AG09319 (cell line): ENCODE data around the gene TSKU.
"Not testable (repeated sequence)": the region's sequence is repeated elsewhere in the genome, so short reads cannot be mapped to it uniquely, and the experiment has no call there.

Source experiments
- DNase-seq: peaks from one replicate; pipeline ENCODE4 v3.0.0-alpha.2; 2010; ENCODE audit warnings: low read depth; ENCODE audit errors: extremely low read depth
- TF ChIP-seq, protein P1 (sequence below): IDR thresholded peaks from 2 replicates; pipeline ENCODE4 v1.5.1; 2011; ENCODE audit warnings: low read depth, mild to moderate bottlenecking, inconsistent platforms, low read length, moderate library complexity

The TSKU gene

DNA sequence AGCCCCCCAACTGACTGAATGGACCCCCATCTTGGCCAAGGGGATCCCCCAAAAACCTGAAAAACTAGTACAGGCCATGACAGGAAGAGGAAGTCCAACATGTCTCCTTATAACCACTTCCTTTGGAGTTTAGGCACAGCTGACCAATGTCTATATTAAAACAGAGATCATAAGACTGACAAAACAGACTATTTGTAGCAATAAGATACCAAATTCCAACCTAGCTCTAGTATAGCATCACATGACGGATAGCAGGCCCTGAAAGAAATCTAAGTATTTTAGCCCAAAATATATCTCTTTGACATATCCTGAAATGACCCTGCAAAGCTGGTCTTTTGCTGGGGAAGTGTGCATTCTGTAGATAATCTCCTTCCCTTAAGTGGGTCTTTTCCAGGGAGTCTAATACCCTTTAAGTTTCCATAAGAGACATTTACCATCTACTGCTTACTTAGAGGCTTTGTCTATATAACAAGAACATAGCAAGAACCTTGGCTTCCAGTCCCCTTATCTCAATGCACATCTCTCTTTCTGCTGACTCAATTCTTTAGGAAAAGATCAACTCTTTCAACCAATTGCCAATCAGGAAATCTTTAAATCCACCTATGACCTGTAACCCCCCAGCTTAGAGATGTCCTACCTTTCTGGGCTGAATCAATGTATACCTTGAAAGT is 42.7 kb downstream of the TSKU start:
- no peak for DNase-seq

DNA sequence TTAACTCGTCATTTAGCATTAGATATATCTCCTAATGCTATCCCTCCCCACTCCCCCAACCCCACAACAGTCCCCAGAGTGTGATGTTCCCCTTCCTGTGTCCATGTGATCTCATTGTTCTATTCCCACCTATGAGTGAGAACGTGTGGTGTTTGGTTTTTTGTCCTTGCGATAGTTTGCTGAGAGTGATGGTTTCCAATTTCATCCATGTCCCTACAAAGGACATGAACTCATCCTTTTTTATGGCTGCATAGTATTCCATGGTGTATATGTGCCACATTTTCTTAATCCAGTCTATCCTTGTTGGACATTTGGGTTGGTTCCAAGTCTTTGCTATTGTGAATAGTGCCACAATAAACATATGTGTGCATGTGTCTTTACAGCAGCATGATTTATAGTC is 43.4 kb downstream of the TSKU start:
- not testable (repeated sequence) for DNase-seq

More for the DNA sequence above, 42.7 kb downstream of the TSKU start:
- TF ChIP-seq, protein P1, sequence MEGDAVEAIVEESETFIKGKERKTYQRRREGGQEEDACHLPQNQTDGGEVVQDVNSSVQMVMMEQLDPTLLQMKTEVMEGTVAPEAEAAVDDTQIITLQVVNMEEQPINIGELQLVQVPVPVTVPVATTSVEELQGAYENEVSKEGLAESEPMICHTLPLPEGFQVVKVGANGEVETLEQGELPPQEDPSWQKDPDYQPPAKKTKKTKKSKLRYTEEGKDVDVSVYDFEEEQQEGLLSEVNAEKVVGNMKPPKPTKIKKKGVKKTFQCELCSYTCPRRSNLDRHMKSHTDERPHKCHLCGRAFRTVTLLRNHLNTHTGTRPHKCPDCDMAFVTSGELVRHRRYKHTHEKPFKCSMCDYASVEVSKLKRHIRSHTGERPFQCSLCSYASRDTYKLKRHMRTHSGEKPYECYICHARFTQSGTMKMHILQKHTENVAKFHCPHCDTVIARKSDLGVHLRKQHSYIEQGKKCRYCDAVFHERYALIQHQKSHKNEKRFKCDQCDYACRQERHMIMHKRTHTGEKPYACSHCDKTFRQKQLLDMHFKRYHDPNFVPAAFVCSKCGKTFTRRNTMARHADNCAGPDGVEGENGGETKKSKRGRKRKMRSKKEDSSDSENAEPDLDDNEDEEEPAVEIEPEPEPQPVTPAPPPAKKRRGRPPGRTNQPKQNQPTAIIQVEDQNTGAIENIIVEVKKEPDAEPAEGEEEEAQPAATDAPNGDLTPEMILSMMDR: no peak

DNA sequence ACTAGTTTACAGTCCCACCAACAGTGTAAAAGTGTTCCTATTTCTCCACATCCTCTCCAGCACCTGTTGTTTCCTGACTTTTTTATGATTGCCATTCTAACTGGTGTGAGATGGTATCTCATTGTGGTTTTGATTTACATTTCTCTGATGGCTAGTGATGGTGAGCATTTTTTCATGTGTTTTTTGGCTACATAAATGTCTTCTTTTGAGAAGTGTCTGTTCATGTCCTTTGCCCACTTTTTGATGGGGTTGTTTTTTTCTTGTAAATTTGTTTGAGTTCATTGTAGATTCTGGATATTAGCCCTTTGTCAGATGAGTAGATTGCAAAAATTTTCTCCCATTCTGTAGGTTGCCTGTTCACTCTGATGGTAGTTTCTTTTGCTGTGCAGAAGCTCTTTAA is 43.8 kb downstream of the TSKU start:
- DNase-seq: not testable (repeated sequence)

DNA sequence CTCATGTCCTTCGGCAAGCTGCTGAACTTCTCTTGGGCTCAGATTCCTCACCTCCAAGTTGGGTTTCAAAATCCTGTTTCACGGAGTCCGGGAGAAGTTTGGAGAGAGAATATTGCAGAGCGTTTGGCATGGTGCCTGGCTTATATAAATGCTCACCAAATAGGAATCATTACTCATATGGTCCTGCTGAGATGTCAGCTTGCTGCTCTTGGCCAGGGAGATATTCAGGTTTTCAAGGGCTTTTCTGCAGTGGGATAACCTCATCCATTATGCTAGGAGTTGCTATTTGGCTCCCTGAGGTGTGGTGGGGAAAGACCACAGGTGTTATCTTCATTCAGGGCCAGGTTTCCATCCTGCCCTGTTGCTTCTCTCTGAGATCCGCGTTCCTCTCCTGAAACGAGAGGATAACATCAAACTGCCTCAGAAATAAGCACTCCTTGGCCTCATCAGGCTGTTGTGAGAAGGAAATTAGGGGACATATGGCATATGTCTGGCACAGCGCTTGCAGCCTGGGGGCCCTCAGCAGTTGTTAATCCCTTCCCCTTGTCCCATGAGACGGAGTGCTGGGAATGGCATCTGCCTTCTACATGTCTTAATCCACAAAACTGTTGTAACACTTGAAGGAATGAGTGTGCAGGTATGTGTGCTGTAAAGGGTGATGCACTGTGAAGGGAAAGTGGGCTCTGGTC is 47.6 kb downstream of the TSKU start:
- peak; percentile 57 for DNase-seq
- TF ChIP-seq, protein P1: no peak

DNA sequence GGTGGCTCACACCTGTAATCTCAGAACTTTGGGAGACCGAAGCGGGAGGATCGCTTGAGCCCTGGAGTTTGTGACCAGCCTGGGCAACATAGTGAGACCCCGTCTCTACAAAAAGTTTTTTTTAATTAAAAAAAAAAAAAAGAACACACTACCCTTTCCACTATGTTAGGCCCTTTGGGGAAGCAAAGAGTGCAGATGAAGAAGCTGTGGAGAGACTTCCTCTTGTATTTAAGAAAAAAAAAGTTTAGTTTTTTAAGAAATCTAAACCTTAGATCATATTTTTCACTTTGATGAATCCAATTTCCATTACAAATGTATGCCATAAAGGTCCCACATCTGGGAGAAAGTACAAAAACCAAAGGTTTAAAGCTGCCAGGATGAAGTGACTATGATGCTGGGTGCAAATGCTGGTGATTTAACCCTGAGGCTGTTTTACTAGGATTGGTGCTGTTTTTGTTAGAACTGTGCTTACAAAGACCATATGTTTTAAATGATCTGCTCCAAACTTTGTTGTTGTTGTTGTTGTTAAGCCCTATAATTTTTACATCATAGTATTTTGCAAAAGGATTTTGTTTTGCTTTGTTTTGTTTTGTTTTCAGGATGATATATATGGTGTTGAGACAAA is 48.6 kb downstream of the TSKU start:
- TF ChIP-seq, protein P1: no peak
- no peak for DNase-seq

DNA sequence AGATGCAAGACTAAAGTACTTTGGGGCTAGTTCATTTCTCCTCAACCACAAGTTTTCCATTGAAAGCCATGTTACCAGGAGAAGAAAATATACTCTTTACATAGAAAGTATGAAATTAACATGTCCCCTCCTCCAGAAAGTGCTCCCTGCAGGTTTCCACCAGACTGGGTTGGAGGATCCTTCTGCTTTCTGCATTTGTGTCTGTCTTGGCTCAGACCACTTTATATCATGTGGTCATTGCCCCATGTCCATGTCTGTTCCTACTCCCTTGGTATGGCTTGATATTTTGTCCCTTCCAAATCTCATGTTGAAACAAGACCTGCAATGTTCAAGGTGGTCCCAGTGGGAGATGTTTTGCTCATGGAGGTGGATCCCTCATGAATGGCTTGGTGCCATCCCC is 49.2 kb downstream of the TSKU start:
- TF ChIP-seq, protein P1: no peak
- no peak for DNase-seq

DNA sequence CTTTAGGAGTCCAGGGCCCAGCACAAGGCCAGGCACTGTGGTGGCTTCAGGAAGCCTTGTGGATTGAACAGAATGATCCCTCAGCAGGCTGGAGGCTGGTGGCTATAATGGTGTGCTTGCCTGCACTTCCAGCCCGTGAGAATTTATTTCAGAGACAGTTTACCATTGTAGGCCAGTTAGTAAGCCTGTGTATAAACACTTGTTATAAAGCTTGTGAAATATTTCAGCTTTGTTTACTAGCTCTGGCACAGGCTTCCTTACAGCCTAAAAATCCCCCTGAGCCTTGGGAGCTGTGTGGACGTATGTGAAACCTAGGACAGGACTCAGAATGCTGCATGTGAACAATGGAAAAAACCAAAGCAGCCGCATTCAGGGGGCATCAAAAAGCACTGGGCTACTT is 51.0 kb downstream of the TSKU start:
- TF ChIP-seq, protein P1: no peak
- no peak for DNase-seq

DNA sequence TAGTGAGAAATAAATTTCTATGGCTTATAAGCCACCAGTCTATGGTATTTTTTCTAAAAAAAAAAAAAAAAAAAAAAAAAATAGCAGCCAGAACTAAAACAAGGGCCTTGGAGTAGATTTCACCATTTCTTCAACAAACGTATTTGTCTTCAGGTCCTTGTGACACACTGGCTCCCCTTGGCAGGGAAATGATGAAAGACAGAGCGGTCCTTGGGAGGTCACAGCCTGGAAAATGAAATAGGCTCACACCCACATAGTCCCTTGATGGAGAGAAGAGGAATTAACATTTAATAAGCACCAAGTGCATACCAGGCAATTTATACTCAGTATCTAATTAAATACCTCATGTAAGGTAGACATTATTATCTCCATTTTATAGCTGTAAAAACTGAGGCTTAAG is 51.9 kb downstream of the TSKU start:
- no peak for DNase-seq
- TF ChIP-seq, protein P1: no peak
